H9 (cell line): ENCODE measurements around the gene PDGFRB. TPM values are rescaled to one million over a fixed set of nuclear protein-coding genes. Genes with fewer than 3 reads are reported as not detected.

Experiments used
- DNase-seq: peaks from one replicate; pipeline ENCODE4 v3.0.0-alpha.2; 2017
- H2AFZ ChIP-seq: one replicate; pipeline ENCODE4 v1.6.1; 2013; ENCODE audit warnings: mild to moderate bottlenecking, low read length, control low read depth, moderate library complexity
- H2AK5ac ChIP-seq: 2 replicates; pipeline ENCODE4 v1.6.1; 2013; ENCODE audit warnings: low read length, control low read depth, mixed read lengths; ENCODE audit not compliant: insufficient read length
- H2BK120ac ChIP-seq: one replicate; pipeline ENCODE4 v1.6.1; 2013; ENCODE audit warnings: low read depth, mild to moderate bottlenecking, low read length, control low read depth, inconsistent platforms; ENCODE audit not compliant: poor library complexity, severe bottlenecking
- H2BK12ac ChIP-seq: 2 replicates; pipeline ENCODE4 v1.6.1; 2013; ENCODE audit warnings: low read length, control low read depth, mixed read lengths, low read depth; ENCODE audit not compliant: insufficient read length
- H2BK15ac ChIP-seq: 2 replicates; pipeline ENCODE4 v1.6.1; 2013; ENCODE audit warnings: low read depth, low read length, control low read depth
- H2BK20ac ChIP-seq: one replicate; pipeline ENCODE4 v1.6.1; 2013; ENCODE audit warnings: low read depth, mild to moderate bottlenecking, low read length, control low read depth, inconsistent platforms; ENCODE audit not compliant: poor library complexity, severe bottlenecking
- H2BK5ac ChIP-seq: 2 replicates; pipeline ENCODE4 v1.6.1; 2013; ENCODE audit warnings: low read length, control low read depth, mixed read lengths; ENCODE audit not compliant: insufficient read length
- H3K14ac ChIP-seq: 2 replicates; pipeline ENCODE4 v1.6.1; 2013; ENCODE audit warnings: low read length, control low read depth; ENCODE audit not compliant: insufficient read depth
- H3K18ac ChIP-seq: 2 replicates; pipeline ENCODE4 v1.6.1; 2013; ENCODE audit warnings: low read depth, mild to moderate bottlenecking, mixed read lengths, low read length, control low read depth; ENCODE audit not compliant: insufficient read length
- H3K23ac ChIP-seq: 2 replicates; pipeline ENCODE4 v1.6.1; 2013; ENCODE audit warnings: low read length, control low read depth, mixed read lengths, low read depth; ENCODE audit not compliant: insufficient read length
- H3K23me2 ChIP-seq: 2 replicates; pipeline ENCODE4 v1.6.1; 2013; ENCODE audit warnings: low read depth, mild to moderate bottlenecking, mixed read lengths, low read length, control low read depth; ENCODE audit not compliant: insufficient read length, poor library complexity, severe bottlenecking
- H3K27ac ChIP-seq: 2 replicates; pipeline ENCODE4 v1.5.1; 2013; ENCODE audit warnings: low read length, control low read depth, mixed read lengths, low read depth; ENCODE audit not compliant: insufficient read length
- H3K27me3 ChIP-seq: 2 replicates; pipeline ENCODE4 v1.6.1; 2013; ENCODE audit warnings: low read length, control low read depth, inconsistent platforms; ENCODE audit not compliant: insufficient read depth
- H3K4ac ChIP-seq: 2 replicates; pipeline ENCODE4 v1.6.1; 2013; ENCODE audit warnings: low read depth, mild to moderate bottlenecking, control low read depth, inconsistent platforms, low read length, moderate library complexity
- H3K4me1 ChIP-seq: 2 replicates; pipeline ENCODE4 v1.6.1; 2013; ENCODE audit warnings: low read length, control low read depth, inconsistent platforms; ENCODE audit not compliant: insufficient read depth
- H3K4me2 ChIP-seq: 2 replicates; pipeline ENCODE4 v1.6.1; 2013; ENCODE audit warnings: low read length, control low read depth, mixed read lengths; ENCODE audit not compliant: insufficient read length, insufficient read depth
- H3K56ac ChIP-seq: 2 replicates; pipeline ENCODE4 v1.6.1; 2013; ENCODE audit warnings: low read depth, mild to moderate bottlenecking, mixed read lengths, low read length, control low read depth; ENCODE audit not compliant: insufficient read length
- H3K79me1 ChIP-seq: 2 replicates; pipeline ENCODE4 v1.6.1; 2013; ENCODE audit warnings: low read depth, mild to moderate bottlenecking, moderate library complexity, low read length, control low read depth, inconsistent platforms; ENCODE audit not compliant: insufficient read depth, poor library complexity, severe bottlenecking
- H3K79me2 ChIP-seq: 2 replicates; pipeline ENCODE4 v1.6.1; 2013; ENCODE audit warnings: low read length, control low read depth, inconsistent platforms; ENCODE audit not compliant: insufficient read depth
- H3K9ac ChIP-seq: 2 replicates; pipeline ENCODE4 v1.6.1; 2013; ENCODE audit warnings: low read length, control low read depth, mixed read lengths; ENCODE audit not compliant: insufficient read length; ENCODE audit errors: extremely low read depth
- H3K9me3 ChIP-seq: one replicate; pipeline ENCODE4 v1.6.1; 2013; ENCODE audit warnings: low read depth, low read length, inconsistent platforms; ENCODE audit not compliant: control insufficient read depth
- H3T11ph ChIP-seq: one replicate; pipeline ENCODE4 v1.6.1; 2013; ENCODE audit warnings: mild to moderate bottlenecking, low read length, control low read depth, inconsistent platforms
- H4K20me1 ChIP-seq: one replicate; pipeline ENCODE4 v1.6.1; 2013; ENCODE audit not compliant: control insufficient read depth, insufficient read length, insufficient read depth
- H4K5ac ChIP-seq: 2 replicates; pipeline ENCODE4 v1.6.1; 2013; ENCODE audit warnings: low read depth, mild to moderate bottlenecking, mixed read lengths, low read length, control low read depth; ENCODE audit not compliant: insufficient read length
- H4K8ac ChIP-seq: replicated peaks from 2 replicates; pipeline ENCODE4 v1.6.1; 2013; ENCODE audit warnings: low read length, control low read depth, mixed read lengths, low read depth; ENCODE audit not compliant: insufficient read length
- H4K91ac ChIP-seq: 2 replicates; pipeline ENCODE4 v1.6.1; 2013; ENCODE audit warnings: low read depth, mild to moderate bottlenecking, moderate library complexity, mixed read lengths, low read length, control low read depth; ENCODE audit not compliant: insufficient read length
- H3K27ac Mint-ChIP-seq, 3 experiments: 2 replicates in 2 of 3; 3 replicates in 1 of 3; pipeline ENCODE4 v1.8.0; 2020 to 2021; ENCODE audit warnings: mixed read lengths in 3 of 3, mild to moderate bottlenecking in 1 of 3, moderate library complexity in 1 of 3
- H3K27me3 Mint-ChIP-seq: 2 replicates; pipeline ENCODE4 v1.8.0; 2021; ENCODE audit warnings: low read depth, mild to moderate bottlenecking, moderate library complexity, mixed read lengths
- H3K36me3 Mint-ChIP-seq, 3 experiments: 2 replicates in 2 of 3; 3 replicates in 1 of 3; pipeline ENCODE4 v1.8.0; 2020 to 2021; ENCODE audit warnings: low read depth in 3 of 3, mixed read lengths in 3 of 3; ENCODE audit not compliant: insufficient read depth in 1 of 3
- H3K4me1 Mint-ChIP-seq, 2 experiments: 2 replicates each; pipeline ENCODE4 v1.8.0; 2020; ENCODE audit warnings: mixed read lengths in 2 of 2
- H3K4me3 Mint-ChIP-seq, 2 experiments: 2 replicates in 1 of 2; 3 replicates in 1 of 2; pipeline ENCODE4 v1.8.0; 2020 to 2021; ENCODE audit warnings: mild to moderate bottlenecking in 2 of 2, mixed read lengths in 2 of 2, moderate library complexity in 1 of 2
- H3K9me3 Mint-ChIP-seq, 2 experiments: 2 replicates in 1 of 2; 3 replicates in 1 of 2; pipeline ENCODE4 v1.8.0; 2020; ENCODE audit warnings: mild to moderate bottlenecking in 2 of 2, mixed read lengths in 2 of 2, moderate library complexity in 1 of 2
- CTCF ChIP-seq: fragments of 200-600 bp; sonication (generic); conservative IDR thresholded peaks from 3 replicates; pipeline ENCODE4 v1.8.0; 2021; ENCODE audit warnings: antibody characterized with exemption, mild to moderate bottlenecking
- WGBS: extraction: QIAGEN DNeasy Blood & Tissue Kit; methylation state at CpG from one replicate; pipeline ENCODE4 v1.1.7; 2013; ENCODE audit warnings: missing lambda C conversion rate, low lambda C conversion rate, mixed read lengths; ENCODE audit not compliant: insufficient read length; ENCODE audit errors: extremely low coverage; 5-methylcytosine and 5-hydroxymethylcytosine counted together
- total RNA-seq: library from RNA; stranded (reverse); gene quantifications from 2 replicates; pipeline ENCODE4 v1.2.1, GENCODE V29; 2021

PDGFRB gene
- total RNA-seq, 1 experiment from 2014 or later = 2.2 TPM

GRCh38 chr5:150065886-150066285, 89.8 kb downstream of the PDGFRB start:
- no peaks in the 10 kb centered on the region for H3K9me3 ChIP-seq

More at GRCh38 chr5:150065886-150066285, 89.8 kb downstream of the PDGFRB start:
- Histone ChIP-seq H3K79me1 (no peaks in the 10 kb centered on the region), H3K23ac (no peak overlapping the region), H2BK120ac (no peak overlapping the region), H2BK5ac (no peak overlapping the region), H3K23me2 (no peaks in the 10 kb centered on the region), H2BK12ac (no peak overlapping the region), H4K91ac (no peak overlapping the region), H3K4me1 (no peaks in the 10 kb centered on the region), H3K27me3 (no peaks in the 10 kb centered on the region), H2AFZ (no peak overlapping the region), H3T11ph (no peak overlapping the region), H3K79me2 (no peaks in the 10 kb centered on the region), H3K4me2 (no peak overlapping the region), H3K9ac (no peak overlapping the region), H4K5ac (no peak overlapping the region), H3K27ac (no peak overlapping the region), H3K56ac (no peak overlapping the region), H4K8ac (no peak overlapping the region), H2BK15ac (no peak overlapping the region), H4K20me1 (no peaks in the 10 kb centered on the region), H3K14ac (no peak overlapping the region), H2BK20ac (no peak overlapping the region), H3K18ac (no peak overlapping the region), H3K4ac (no peak overlapping the region), H2AK5ac (no peak overlapping the region)
- H3K27me3 Mint-ChIP-seq = peaks cover 24% of the 10 kb centered on the region
- whole genome bisulfite sequencing = no CpG with 5 or more reads among the region's 10 CpGs
- H3K36me3 Mint-ChIP-seq = no peaks in the 10 kb centered on the region
- TF ChIP-seq CTCF = no peak
- H3K4me1 Mint-ChIP-seq = peaks cover 5 to 21% of the 10 kb centered on the region in 2 experiments; a peak in 3 of 4 replicates
- H3K4me3 Mint-ChIP-seq = no peak overlapping the region
- no peak for DNase-seq
- no peaks in the 10 kb centered on the region; a peak in 1 of 5 replicates for H3K9me3 Mint-ChIP-seq
- H3K27ac Mint-ChIP-seq = no peak overlapping the region; a peak in 1 of 7 replicates
